Measurements from ENCODE around the gene YES1.

The YES1 gene

DNA sequence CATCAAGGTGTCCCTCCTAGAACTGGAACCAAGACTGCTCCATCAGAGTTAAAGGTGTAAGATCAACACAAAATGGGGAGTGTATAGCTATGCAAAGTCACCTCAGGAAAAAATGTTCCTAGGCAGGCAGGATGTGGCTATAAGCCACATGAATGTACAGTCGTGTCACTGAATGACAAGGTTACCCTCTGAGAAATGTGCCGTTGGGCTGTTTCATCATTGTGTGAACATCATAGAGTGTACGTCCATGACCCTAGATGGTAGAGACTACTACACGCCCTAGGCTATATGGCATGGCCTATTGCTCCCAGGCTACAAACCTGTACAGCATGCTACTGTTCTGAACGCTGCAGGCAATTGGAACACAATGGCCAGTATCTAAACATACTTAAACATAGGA, 130.1 kb downstream of the YES1 start:
- no peak for FAIRE-seq

DNA sequence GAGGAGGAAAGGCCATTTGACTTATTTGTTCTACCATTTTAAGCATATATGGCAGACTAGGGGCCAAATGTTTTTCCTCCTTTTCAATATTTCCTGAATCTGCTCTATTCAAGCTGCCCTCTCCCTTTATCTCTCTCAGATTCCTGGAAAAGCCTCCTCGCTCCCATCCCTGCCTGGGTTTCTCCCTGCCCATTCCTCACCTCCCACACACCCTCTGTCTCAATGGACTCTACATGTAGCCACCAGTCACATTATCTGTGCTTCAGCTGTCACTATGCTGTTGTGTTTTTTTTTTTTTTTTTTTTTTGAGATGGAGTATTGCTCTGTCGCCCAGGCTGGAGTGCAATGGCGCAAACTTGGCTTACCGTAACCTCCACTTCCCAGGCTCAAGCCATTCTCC, 131.7 kb downstream of the YES1 start:
- FAIRE-seq = no peak

DNA sequence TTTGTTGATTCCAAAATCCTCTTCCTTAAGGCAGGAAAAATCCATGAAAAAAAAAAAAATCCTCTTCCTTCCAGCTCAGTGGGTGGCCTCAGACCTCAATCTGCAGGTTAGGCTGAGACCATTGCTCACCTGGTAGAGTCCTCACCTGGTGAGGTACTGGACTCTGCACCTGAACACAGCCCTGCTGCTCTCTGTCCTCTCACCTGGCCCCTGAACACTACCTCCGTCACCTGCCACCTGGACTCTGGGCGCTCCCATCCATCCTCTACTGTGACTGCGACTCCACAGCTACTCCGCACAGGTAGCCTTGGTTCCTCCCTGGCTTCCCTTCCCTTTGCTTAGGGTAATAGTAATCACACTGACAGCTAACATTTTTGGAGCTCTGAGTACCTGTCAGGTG, 132.5 kb downstream of the YES1 start:
- no peak for FAIRE-seq

DNA sequence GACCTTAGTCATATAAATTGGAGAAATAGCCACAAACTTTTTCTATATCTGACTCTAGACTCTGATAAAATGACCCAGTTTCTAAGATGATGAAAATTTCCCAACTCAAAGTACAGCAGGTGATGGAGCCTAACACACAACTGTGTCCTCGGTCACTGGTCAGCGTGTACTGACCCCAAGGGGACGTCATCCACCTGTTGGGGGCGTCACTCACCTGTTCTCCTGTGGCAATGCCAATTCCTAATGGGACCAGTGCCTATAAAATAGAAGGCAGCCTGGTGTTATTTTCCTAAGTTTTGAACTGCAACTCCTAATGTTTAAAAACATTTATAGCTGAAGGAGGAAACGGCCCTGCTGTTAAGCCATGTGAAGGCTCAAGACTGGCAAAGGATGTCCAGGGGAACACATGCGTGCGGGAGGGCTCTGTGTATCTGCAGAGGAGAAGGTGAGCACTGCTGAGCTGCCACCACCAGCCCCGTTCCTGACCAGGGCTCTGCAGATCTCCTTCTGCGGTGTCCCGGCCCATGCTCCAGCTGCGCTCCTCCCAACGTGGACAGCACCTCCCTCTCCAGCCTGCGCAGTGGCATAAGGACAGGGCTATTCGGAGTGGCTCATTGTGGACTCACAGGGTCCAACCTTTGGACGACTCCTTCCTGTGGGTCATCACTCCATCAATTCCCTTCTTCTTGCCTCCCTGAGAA, 133.4 kb downstream of the YES1 start:
- no peak for FAIRE-seq

DNA sequence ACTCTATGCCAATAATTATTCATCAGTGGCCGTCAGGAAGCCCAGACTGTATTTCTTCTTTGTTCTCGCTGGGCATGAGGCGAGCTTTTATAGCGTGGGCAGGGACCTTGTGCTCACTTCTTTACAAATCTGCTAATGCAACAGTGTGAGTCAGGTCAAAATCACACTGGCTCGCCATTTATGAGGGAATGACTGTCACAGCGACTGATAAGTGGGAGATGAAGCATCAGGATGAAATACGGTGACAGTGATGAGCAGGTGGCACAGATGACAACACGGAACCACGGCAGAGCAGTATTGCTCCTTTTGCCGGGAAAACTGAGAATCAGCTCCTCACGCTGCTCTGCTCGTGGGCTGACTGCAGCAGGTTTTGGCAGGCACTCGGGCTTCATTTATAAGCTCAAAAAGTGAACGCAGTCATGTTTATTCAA, 134.1 kb downstream of the YES1 start:
- FAIRE-seq = no peak

DNA sequence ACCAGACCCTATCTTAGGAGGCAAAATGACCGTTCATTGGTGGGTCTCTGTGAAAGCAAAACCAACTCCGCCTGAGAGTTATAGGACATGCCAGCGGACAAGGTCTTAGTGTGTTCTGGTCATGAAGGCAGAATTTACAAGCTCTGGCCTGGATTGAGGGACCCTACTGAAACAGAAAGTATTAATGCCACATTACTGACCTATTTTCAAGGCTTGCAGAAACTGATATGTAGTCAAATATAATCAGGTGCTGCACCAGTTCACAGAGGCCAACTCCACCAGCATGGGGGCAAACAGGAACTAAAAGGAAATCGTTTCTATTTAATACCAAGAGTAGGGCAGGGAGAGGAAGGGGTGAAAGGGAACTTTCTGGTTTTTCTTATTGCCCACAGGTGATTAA, 134.9 kb downstream of the YES1 start:
- no peak for FAIRE-seq

DNA sequence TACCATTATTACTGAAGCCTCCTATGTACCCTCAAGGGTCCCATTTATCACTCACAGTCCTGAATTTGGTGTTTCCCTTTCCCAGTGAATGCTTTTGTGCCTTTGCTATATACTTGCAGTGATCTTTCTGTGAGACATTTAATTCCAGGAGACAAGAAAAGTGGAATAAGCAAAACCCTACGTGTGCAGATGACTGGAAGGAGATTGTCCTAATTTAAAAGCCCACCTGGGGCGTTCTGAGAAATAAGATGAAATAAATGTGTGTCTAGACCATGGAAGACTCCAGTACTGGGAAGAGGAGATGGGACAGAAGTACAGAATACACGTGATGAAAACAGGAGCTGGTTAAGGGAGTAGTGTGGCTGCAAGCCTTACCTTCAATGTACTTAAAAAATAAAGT, 135.3 kb downstream of the YES1 start:
- no peak for FAIRE-seq

DNA sequence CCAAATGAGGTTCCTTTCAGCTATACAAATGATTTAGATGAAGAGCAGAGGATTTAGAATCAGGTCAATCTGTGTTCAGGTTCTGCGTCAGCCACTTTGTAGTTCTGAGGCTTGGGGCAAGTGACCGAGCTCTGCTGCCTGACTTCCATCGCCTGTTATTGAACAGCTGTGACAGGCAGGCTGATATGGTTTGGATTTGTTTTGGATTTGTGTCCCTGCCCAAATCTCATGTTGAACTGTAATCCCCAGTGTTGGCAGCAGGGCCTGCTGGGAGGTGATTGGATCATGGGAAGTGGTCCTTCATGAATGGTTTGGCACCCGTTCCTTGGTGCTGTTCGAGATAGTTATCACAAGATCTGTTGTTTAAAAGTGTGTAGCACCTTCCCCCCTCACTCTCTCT, 136.0 kb downstream of the YES1 start:
- no peak for FAIRE-seq

DNA sequence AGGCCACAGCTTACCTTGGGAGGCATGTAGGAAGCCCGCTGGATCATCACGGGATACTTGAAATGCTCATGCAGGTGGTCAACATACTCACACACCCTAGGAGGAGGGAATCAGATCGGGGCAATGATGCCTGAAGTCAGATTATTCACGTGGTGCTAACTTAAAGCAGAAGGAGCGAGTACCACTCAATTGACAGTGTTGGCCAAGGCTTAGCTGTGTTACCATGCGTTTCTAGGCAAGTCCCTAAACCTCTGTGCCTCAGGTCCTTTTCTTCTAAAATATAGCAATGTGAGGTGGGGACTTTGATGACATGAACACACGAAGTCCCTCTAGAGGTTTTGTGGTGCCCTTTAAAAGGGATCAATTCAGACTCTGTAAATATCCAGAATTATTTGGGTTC, 136.7 kb downstream of the YES1 start:
- no peak for FAIRE-seq

DNA sequence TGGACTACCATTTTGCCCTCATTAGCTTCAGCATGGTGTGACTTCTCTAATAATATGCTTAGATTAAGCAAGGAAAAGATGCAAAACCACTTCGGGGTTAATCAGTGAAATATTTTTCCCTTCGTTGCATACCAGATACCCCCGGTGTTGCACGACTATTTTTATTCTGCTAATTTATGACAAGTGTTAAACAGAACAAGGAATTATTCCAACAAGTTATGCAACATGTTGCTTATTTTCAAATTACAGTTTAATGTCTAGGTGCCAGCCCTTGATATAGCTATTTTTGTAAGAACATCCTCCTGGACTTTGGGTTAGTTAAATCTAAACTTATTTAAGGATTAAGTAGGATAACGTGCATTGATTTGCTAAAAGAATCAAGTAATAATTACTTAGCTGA, 138.3 kb downstream of the YES1 start:
- no peak for FAIRE-seq

DNA sequence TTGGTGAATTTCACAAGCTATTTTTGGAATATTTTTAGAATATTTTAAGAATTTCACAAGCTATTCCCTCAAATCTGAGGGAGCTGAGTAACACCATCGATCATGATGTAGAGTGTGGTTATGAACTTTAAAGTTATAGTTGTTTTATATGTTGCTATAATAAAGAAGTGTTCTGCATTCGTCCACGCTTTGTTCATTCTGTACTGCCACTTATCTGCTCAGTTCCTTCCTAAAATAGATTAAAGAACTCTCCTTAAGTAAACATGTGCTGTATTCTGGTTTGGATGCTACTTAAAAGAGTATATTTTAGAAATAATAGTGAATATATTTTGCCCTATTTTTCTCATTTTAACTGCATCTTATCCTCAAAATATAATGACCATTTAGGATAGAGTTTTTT, 138.7 kb downstream of the YES1 start:
- FAIRE-seq = no peak

All from islet of Langerhans (tissue), 1 donor.